OCI-LY3 (cell line): ENCODE data around the gene BAZ2B.

Experiments used
- EZH2phosphoT487 ChIP-seq: fragments of 200-600 bp; shearing (Covaris generic); IDR thresholded peaks from 2 replicates; pipeline ENCODE4 v1.6.1; 2018; ENCODE audit warnings: antibody characterized with exemption, mixed run types, low read depth
- TF ChIP-seq, protein P1 (sequence below): fragments of 200-600, 300-600 bp; sonication (generic); IDR thresholded peaks from 2 replicates; pipeline ENCODE4 v1.5.1; 2014; ENCODE audit warnings: antibody characterized with exemption, low read length, low read depth

DNA sequence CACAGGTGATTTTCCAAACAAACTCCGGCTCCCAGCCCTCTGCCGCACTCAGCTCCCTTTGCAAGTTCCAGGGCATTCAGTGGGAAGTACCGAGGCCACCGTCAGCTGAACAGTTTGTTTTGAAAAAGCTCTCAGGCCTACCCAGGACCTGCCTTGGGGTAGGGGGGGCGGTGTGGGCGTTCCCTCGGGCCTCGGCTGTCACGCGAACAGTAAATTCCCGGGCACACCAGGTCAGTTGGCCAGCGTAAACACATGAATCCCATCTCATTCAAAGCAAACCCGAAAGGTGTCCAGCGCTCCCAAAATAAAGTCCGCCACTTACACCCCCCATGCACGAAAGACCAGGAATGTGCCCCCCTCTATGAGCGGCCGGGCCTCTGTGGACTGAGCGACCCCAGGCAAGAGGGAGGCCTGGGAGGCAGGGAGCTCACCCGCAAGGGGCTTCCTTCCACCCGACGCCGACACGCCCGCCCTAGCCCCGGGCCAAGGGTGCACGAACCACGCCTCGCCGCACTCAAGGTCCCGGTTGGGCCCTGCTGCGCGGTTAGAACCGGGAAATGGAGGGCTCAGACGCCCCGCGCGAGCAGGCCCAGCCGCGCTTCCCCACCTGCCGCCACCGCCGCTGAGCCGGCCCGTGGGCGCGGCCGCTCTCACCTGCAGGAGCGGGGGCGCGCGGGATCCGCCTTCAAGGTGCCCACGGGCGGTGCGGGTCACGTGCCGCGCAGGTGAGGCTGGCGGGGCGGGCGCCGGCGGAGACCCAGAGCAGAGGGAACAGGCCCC lies 330.2 kb downstream of the BAZ2B start, which contains the start of gene WDSUB1:
- TF ChIP-seq, protein P1, sequence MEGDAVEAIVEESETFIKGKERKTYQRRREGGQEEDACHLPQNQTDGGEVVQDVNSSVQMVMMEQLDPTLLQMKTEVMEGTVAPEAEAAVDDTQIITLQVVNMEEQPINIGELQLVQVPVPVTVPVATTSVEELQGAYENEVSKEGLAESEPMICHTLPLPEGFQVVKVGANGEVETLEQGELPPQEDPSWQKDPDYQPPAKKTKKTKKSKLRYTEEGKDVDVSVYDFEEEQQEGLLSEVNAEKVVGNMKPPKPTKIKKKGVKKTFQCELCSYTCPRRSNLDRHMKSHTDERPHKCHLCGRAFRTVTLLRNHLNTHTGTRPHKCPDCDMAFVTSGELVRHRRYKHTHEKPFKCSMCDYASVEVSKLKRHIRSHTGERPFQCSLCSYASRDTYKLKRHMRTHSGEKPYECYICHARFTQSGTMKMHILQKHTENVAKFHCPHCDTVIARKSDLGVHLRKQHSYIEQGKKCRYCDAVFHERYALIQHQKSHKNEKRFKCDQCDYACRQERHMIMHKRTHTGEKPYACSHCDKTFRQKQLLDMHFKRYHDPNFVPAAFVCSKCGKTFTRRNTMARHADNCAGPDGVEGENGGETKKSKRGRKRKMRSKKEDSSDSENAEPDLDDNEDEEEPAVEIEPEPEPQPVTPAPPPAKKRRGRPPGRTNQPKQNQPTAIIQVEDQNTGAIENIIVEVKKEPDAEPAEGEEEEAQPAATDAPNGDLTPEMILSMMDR: no peak
- TF ChIP-seq EZH2phosphoT487: no peak
